Panc1 (cell line): ENCODE measurements around the gene HOTAIR. TPM values are rescaled to one million over a fixed set of nuclear protein-coding genes. Genes with fewer than 3 reads are reported as not detected.
A peak's percentile ranks its signal among the peaks of the same experiment; 100 is the strongest.

Source experiments
- ATAC-seq: fragments of 200-7000 bp; cut with Tn5 transposase; 2 replicates; pipeline ENCODE4 v1.9.1; 2020; ENCODE audit warnings: mild to moderate bottlenecking, moderate library complexity
- BruUV-seq: library from RNA; stranded (reverse); fragments of 400-500 nt; replicated peaks from 2 replicates; lab custom pipeline; 2021; lab: Mats Ljungman, UMichigan
- CTCF ChIA-PET: fragments of 300-600 bp; sonication (Branson Sonifier 250); formaldehyde crosslinking; loops from one replicate; lab custom pipeline; 2022; ENCODE audit warnings: antibody characterized with exemption; lab: Charles Lee
- POLR2A ChIA-PET: fragments of 300-600 bp; sonication (Branson Sonifier 250); formaldehyde crosslinking; loops from one replicate; lab custom pipeline; 2022; ENCODE audit warnings: antibody characterized with exemption; lab: Charles Lee
- DNase-seq: peaks from one replicate; pipeline ENCODE4 v3.0.0-alpha.2; 2010; ENCODE audit warnings: low read depth, low spot score
- H3K27ac ChIP-seq: 2 replicates; pipeline ENCODE4 v1.5.1; 2011; ENCODE audit warnings: mild to moderate bottlenecking, low read length, inconsistent platforms
- H3K27me3 ChIP-seq: fragments of 200-500 bp; sonication (Bioruptor generic); 2 replicates; pipeline ENCODE4 v1.6.0; 2014; ENCODE audit warnings: low read length, inconsistent platforms; ENCODE audit not compliant: control insufficient read depth, insufficient read depth
- H3K36me3 ChIP-seq: fragments of 200-500 bp; sonication (Bioruptor generic); 2 replicates; pipeline ENCODE4 v1.5.1; 2014; ENCODE audit warnings: inconsistent platforms, mild to moderate bottlenecking, low read length, moderate library complexity; ENCODE audit not compliant: control insufficient read depth, insufficient read depth
- H3K4me1 ChIP-seq: 2 replicates; pipeline ENCODE4 v1.5.1; 2011; ENCODE audit warnings: inconsistent platforms, mild to moderate bottlenecking, low read length, moderate library complexity; ENCODE audit not compliant: control insufficient read depth, insufficient read depth
- H3K4me3 ChIP-seq, 2 experiments: 2 replicates each; pipeline ENCODE4 v1.5.1; 2011 to 2012; ENCODE audit warnings: low read depth in 2 of 2, low read length in 2 of 2, mild to moderate bottlenecking in 2 of 2, inconsistent platforms in 1 of 2, moderate library complexity in 1 of 2
- H3K9me3 ChIP-seq: fragments of 200-500 bp; sonication (Bioruptor generic); 2 replicates; pipeline ENCODE4 v1.5.1; 2014; ENCODE audit warnings: low read depth, mild to moderate bottlenecking, inconsistent platforms, low read length, moderate library complexity; ENCODE audit not compliant: control insufficient read depth, insufficient read depth
- POLR2AphosphoS5 ChIP-seq: IDR thresholded peaks from 2 replicates; pipeline ENCODE4 v1.6.1; 2012; ENCODE audit warnings: mild to moderate bottlenecking, low read depth, low read length, moderate library complexity
- REST ChIP-seq, 2 experiments: IDR thresholded peaks; 2 replicates each; pipeline ENCODE4 v1.6.1; 2011 to 2012; ENCODE audit warnings: low read depth in 2 of 2, control low read depth in 1 of 2, low read length in 1 of 2, mild to moderate bottlenecking in 1 of 2, moderate library complexity in 1 of 2; ENCODE audit not compliant: insufficient read depth in 1 of 2
- TCF7L2 ChIP-seq: IDR thresholded peaks from 2 replicates; pipeline ENCODE4 v1.6.1; 2011; ENCODE audit warnings: mild to moderate bottlenecking, low read depth, low read length, inconsistent platforms
- in situ Hi-C: cut with HindIII; loops from 2 replicates; pipeline ENCODE4 v1.10.0; 2016; ENCODE audit warnings: low sequenced_read_pairs, low pct_unique_long_range_greater_than_20kb
- intact Hi-C: fragments of 100-400 bp; cut with micrococcal nuclease; formaldehyde crosslinking; loops from one replicate; pipeline ENCODE4 v1.10.0; 2022; ENCODE audit not compliant: unreplicated experiment
- total RNA-seq: library from RNA; stranded (reverse); gene quantifications from one replicate; pipeline ENCODE4 v1.2.1, GENCODE V29; 2021; ENCODE audit not compliant: unreplicated experiment

Gene HOTAIR
- total RNA-seq, 1 experiment from 2014 or later = 31.7 TPM

DNA sequence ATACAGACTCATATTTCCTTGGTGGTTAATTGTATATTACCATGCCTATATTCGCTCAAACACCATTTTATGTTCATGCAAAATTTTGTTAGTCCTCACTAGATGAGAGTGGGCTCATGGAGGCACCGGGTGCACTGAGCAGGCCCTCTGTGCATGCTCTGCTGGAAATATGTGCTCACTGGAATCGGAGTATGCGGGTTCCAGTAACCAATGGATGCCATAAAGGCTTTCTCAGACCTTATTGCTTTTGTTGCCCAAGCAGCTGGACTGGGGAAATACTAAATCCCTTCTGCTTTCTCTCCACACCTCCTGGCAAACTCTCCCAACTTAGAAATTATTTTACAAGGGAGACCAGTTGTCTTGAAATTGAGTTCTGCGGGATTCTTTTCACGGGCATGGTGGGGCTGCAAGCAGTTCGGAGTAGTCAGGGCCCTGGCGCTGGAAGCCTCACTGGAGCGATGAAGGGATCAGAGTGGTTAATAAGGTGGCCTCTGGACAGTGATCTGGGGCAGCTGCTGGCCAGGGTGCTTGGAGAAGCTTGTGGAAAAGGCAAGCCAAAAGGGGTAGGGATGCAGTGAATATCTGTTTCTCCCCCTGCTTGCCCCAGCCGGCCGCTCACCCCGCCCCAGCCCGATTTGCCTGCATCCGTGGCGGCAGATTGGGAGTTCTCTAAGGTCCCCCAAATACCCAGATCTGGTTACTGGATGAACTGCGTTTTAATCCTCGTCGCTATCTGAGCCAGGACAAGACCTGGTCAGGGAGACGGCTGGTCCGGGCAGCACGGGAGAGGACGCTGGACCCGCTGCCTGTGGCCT is 46.0 kb upstream of the HOTAIR start:
- POLR2A ChIA-PET = no interaction called here
- intact Hi-C loops = loop anchor here (1.0 kb wide), 1 partner anchor 14 kb away; no protein-coding TSS in a partner anchor
- CTCF ChIA-PET = interaction anchor here (1.0 to 1.1 kb wide), 2 partner anchors 12 to 196 kb away, joined by 3 read pairs; partner anchors contain the start of gene HOXC8
- ATAC-seq (no peak), DNase-seq (no peak)
- Histone ChIP-seq H3K4me3 (peak overlapping the region; percentile 72 to 91), H3K9me3 (no peaks in the 10 kb centered on the region), H3K27me3 (no peaks in the 10 kb centered on the region), H3K27ac (peak overlapping the region; percentile 95), H3K4me1 (peaks cover 62% of the 10 kb centered on the region), H3K36me3 (peaks cover 2% of the 10 kb centered on the region; the same call in 1 of the 2 replicates)
- TF ChIP-seq TCF7L2 (no peak), REST (IDR thresholded peaks at IDR 0.05; ENCODE audit: insufficient read depth in 1 of 2, low read depth in 2 of 2, low read length in 1 of 2) (peak in 1 of 2 experiments; percentile 13; a peak in 1 of 4 replicates)
- in situ Hi-C loops = no loop called here
- BruUV-seq = no TSS peak

GRCh38 chr12:54019924-54020590 is 45.3 kb upstream of the HOTAIR start:
- Histone ChIP-seq H3K36me3 (peaks cover 2% of the 10 kb centered on the region; the same call in 1 of the 2 replicates), H3K27ac (peak overlapping the region; percentile 95), H3K27me3 (no peaks in the 10 kb centered on the region), H3K4me1 (peaks cover 62% of the 10 kb centered on the region), H3K9me3 (no peaks in the 10 kb centered on the region), H3K4me3 (peak overlapping the region; percentile 72 to 91)
- ChIA-PET CTCF (no interaction called here), POLR2A (no interaction called here)
- no peak for ATAC-seq
- DNase-seq = no peak
- no peak for TF ChIP-seq REST (IDR thresholded peaks at IDR 0.05; ENCODE audit: insufficient read depth in 1 of 2, low read depth in 2 of 2, low read length in 1 of 2)
- peak; percentile 22; the same call in 1 of the 2 replicates for TF ChIP-seq POLR2AphosphoS5
- BruUV-seq = no TSS peak
- in situ Hi-C loops = no loop called here
- intact Hi-C loops = no loop called here
